K562 (cell line): ENCODE results near the gene ARID5B. TPM values are rescaled to one million over a fixed set of nuclear protein-coding genes. Genes with fewer than 3 reads are reported as not detected.

Source experiments
- C11orf30 ChIP-seq: fragments of 450-650 bp; IDR thresholded peaks from 2 replicates; pipeline ENCODE4 v1.6.1; 2016; ENCODE audit warnings: low read depth, mild to moderate bottlenecking
- FOXA3 ChIP-seq, 2 experiments: fragments of 450-650 bp in 1 of 2; sonication (generic) in 1 of 2; formaldehyde crosslinking; IDR thresholded peaks in 1 of 2; conservative IDR thresholded peaks in 1 of 2; 2 replicates each; pipeline versions ENCODE4 v1.4.0 to v1.8.0; 2020 to 2022; ENCODE audit warnings: mild to moderate bottlenecking in 2 of 2, missing genetic modification reagents in 1 of 2
- HLTF ChIP-seq: fragments of 450-650 bp; IDR thresholded peaks from 2 replicates; pipeline ENCODE4 v1.6.1; 2016
- MAFG ChIP-seq: fragments of 450-650 bp; conservative IDR thresholded peaks from 2 replicates; pipeline ENCODE4 v1.6.1; 2016; ENCODE audit warnings: missing genetic modification characterization, missing compliant biosample characterization
- MBD2 ChIP-seq: sonication (generic); IDR thresholded peaks from 2 replicates; pipeline ENCODE4 v1.6.1; 2016; ENCODE audit warnings: low read depth, borderline replicate concordance
- MCM2 ChIP-seq: fragments of 450-650 bp; IDR thresholded peaks from 2 replicates; pipeline ENCODE4 v1.6.1; 2017; ENCODE audit warnings: low read depth, mild to moderate bottlenecking
- NR2C1 ChIP-seq, 2 experiments: fragments of 450-650 bp; IDR thresholded peaks; 2 replicates each; pipeline ENCODE4 v1.6.1; 2017; ENCODE audit warnings: mild to moderate bottlenecking in 2 of 2, antibody characterized with exemption in 1 of 2, inconsistent platforms in 1 of 2, missing compliant biosample characterization in 1 of 2, missing genetic modification characterization in 1 of 2
- POLR2A ChIP-seq: fragments of 450-650 bp; conservative IDR thresholded peaks from 2 replicates; pipeline ENCODE4 v1.6.1; 2016
- TAF1 ChIP-seq: IDR thresholded peaks from 2 replicates; pipeline ENCODE4 v1.6.1; 2011; ENCODE audit warnings: mild to moderate bottlenecking, low read length, moderate library complexity; ENCODE audit not compliant: insufficient read depth, control insufficient read depth, severe bottlenecking; ENCODE audit errors: extremely low read depth
- ZNF217 ChIP-seq: sonication (generic); formaldehyde crosslinking; IDR thresholded peaks from 2 replicates; pipeline ENCODE4 v1.8.0; 2022; ENCODE audit warnings: mild to moderate bottlenecking, missing genetic modification reagents
- ZNF347 ChIP-seq: fragments of 450-650 bp; formaldehyde crosslinking; IDR thresholded peaks from 2 replicates; pipeline ENCODE4 v1.4.0; 2020; ENCODE audit warnings: low read depth, mild to moderate bottlenecking, moderate library complexity
- ZNF695 ChIP-seq: fragments of 450-650 bp; formaldehyde crosslinking; IDR thresholded peaks from 2 replicates; pipeline ENCODE4 v1.4.0; 2020; ENCODE audit warnings: mild to moderate bottlenecking, moderate library complexity
- polyA plus RNA-seq, 8 experiments: library from polyadenylated mRNA; depleted of rRNA in 4 of 8; stranded (reverse) in 5 of 8; unstranded in 3 of 8; fragments of >200 nt; fragmentation: Nextera tagmentation in 2 of 8; fragmentation: Illumina TruSeq in 1 of 8; extraction: Ambion mirVana in 2 of 8; extraction: Trizol in 1 of 8; gene quantifications; 2 replicates each; pipeline versions ENCODE4 v1.2.1 to v1.2.3, GENCODE V29; 2011 to 2014; ENCODE audit warnings: inconsistent platforms in 1 of 8, missing spikeins in 1 of 8
- total RNA-seq, 7 experiments: library from RNA; depleted of rRNA in 6 of 7; stranded (reverse); fragments of >200 nt in 6 of 7; fragmentation: Illumina TruSeq in 2 of 7; extraction: Trizol in 2 of 7; gene quantifications; 2 replicates each; pipeline versions ENCODE4 v1.2.1 to v1.2.3, GENCODE V29; 2011 to 2021; ENCODE audit warnings: low replicate concordance in 1 of 7
- TF ChIP-seq, protein P1 (sequence below), 2 experiments: fragments of 450-650 bp; formaldehyde crosslinking in 1 of 2; IDR thresholded peaks; 2 replicates each; pipeline versions ENCODE4 v1.4.0 to v1.6.1; 2014 to 2020; ENCODE audit warnings: mild to moderate bottlenecking in 2 of 2, borderline replicate concordance in 1 of 2, low read depth in 1 of 2
- TF ChIP-seq, protein P2 (sequence below): sonication (generic); formaldehyde crosslinking; IDR thresholded peaks from 2 replicates; pipeline ENCODE4 v1.8.0; 2022; ENCODE audit warnings: mild to moderate bottlenecking, low read depth, missing genetic modification reagents
- TF ChIP-seq, protein P3 (sequence below), 2 experiments: IDR thresholded peaks in 1 of 2; conservative IDR thresholded peaks in 1 of 2; 2 replicates each; pipeline ENCODE4 v1.6.1; 2016; ENCODE audit warnings: low read depth in 2 of 2, mild to moderate bottlenecking in 1 of 2, missing compliant biosample characterization in 1 of 2, missing genetic modification characterization in 1 of 2, moderate library complexity in 1 of 2

ARID5B gene
- total and polyA plus RNA-seq, 9 of the 15 experiments (the other 6 are each of a cell fraction or from before 2014, with no cell fraction given), result 0.48 to 1.6 (median 0.80) TPM

DNA sequence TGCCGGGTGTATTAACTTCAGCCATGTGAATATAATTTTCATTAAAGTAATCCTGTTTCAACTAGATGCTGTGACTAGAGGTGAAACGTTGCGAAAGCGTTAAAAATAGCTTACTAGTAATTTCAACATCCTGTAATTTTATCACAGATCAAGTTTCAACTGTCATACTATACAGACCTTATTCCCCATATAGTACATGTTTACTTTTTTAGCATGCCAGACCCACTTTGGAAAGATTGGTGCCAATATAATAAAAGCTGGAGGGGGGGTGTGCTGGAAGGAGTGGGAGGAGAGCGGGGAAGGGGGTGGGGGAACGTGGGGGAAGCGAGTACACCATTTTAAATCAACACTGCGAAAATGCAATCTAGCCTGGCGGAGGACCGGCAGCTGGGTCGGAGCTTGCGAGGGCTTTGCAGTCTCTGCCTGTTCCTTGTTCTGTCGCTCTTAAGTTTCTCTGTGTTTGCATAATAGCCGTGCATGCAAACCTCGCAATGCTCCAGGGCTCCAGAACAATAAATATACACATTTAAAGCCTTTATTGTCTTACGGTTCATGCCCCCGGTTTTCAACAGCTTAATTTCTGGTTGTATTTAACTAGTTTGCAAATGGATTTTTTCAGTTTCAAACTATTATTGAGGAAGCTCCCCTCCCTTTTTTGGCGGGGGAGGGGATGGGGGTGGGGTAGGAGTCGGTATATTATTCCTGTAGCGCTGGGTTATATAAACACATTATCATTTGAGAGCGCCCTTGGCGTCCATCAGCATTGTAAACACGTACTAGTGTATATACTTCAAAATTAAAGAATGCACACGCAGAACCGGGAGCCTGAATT lies 1.3 kb upstream of the ARID5B start (continued):
- TF ChIP-seq ZNF695 (no peak), C11orf30 (peak; percentile 33; the same call in 1 of the 2 replicates), TAF1 (peak; percentile 18), ZNF217 (CRISPR knock-in tag) (no peak), POLR2A (no peak), MAFG (tag) (no peak), ZNF347 (CRISPR knock-in tag) (no peak), MCM2 (no peak), HLTF (no peak), FOXA3 (CRISPR knock-in tag; conservative IDR thresholded peaks at IDR 0.05 in 1 of 2, IDR thresholded peaks at IDR 0.05 in 1 of 2) (no peak), MBD2 (no peak), NR2C1 (IDR thresholded peaks at IDR 0.05) (no peak), NR2C1 (tag; IDR thresholded peaks at IDR 0.05) (no peak)
- TF ChIP-seq, protein P1, sequence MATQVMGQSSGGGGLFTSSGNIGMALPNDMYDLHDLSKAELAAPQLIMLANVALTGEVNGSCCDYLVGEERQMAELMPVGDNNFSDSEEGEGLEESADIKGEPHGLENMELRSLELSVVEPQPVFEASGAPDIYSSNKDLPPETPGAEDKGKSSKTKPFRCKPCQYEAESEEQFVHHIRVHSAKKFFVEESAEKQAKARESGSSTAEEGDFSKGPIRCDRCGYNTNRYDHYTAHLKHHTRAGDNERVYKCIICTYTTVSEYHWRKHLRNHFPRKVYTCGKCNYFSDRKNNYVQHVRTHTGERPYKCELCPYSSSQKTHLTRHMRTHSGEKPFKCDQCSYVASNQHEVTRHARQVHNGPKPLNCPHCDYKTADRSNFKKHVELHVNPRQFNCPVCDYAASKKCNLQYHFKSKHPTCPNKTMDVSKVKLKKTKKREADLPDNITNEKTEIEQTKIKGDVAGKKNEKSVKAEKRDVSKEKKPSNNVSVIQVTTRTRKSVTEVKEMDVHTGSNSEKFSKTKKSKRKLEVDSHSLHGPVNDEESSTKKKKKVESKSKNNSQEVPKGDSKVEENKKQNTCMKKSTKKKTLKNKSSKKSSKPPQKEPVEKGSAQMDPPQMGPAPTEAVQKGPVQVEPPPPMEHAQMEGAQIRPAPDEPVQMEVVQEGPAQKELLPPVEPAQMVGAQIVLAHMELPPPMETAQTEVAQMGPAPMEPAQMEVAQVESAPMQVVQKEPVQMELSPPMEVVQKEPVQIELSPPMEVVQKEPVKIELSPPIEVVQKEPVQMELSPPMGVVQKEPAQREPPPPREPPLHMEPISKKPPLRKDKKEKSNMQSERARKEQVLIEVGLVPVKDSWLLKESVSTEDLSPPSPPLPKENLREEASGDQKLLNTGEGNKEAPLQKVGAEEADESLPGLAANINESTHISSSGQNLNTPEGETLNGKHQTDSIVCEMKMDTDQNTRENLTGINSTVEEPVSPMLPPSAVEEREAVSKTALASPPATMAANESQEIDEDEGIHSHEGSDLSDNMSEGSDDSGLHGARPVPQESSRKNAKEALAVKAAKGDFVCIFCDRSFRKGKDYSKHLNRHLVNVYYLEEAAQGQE (IDR thresholded peaks at IDR 0.05; ENCODE audit: borderline replicate concordance), result peak; percentile 57; the same call in 1 of the 2 replicates
- TF ChIP-seq, protein P1 (CRISPR knock-in tag; IDR thresholded peaks at IDR 0.05; ENCODE audit: low read depth), result no peak
- TF ChIP-seq, protein P2, sequence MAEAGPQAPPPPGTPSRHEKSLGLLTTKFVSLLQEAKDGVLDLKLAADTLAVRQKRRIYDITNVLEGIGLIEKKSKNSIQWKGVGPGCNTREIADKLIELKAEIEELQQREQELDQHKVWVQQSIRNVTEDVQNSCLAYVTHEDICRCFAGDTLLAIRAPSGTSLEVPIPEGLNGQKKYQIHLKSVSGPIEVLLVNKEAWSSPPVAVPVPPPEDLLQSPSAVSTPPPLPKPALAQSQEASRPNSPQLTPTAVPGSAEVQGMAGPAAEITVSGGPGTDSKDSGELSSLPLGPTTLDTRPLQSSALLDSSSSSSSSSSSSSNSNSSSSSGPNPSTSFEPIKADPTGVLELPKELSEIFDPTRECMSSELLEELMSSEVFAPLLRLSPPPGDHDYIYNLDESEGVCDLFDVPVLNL (CRISPR knock-in tag), result no peak
- TF ChIP-seq, protein P3, sequence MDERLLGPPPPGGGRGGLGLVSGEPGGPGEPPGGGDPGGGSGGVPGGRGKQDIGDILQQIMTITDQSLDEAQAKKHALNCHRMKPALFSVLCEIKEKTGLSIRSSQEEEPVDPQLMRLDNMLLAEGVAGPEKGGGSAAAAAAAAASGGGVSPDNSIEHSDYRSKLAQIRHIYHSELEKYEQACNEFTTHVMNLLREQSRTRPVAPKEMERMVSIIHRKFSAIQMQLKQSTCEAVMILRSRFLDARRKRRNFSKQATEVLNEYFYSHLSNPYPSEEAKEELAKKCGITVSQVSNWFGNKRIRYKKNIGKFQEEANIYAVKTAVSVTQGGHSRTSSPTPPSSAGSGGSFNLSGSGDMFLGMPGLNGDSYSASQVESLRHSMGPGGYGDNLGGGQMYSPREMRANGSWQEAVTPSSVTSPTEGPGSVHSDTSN (CRISPR knock-in tag; IDR thresholded peaks at IDR 0.05; ENCODE audit: low read depth), result no peak
- TF ChIP-seq, protein P3 (tag; conservative IDR thresholded peaks at IDR 0.05; ENCODE audit: low read depth), result no peak
